ENCODE measurements around the gene FSIP1.

The FSIP1 gene

GRCh38 chr15:39746714-39747276 lies 35.8 kb downstream of the FSIP1 start:
- H3K27ac ChIP-seq, result no peak overlapping the region
- no peak for TF ChIP-seq CTCF (IDR thresholded peaks at IDR 0.05; ENCODE audit: low read depth, low read length)

GRCh38 chr15:39746176-39746575 lies 36.5 kb downstream of the FSIP1 start:
- TF ChIP-seq CTCF (IDR thresholded peaks at IDR 0.05; ENCODE audit: low read depth, low read length), result no peak
- Histone ChIP-seq H3K4me3 (ENCODE audit: low read depth, low read length) (no peak overlapping the region), H3K27ac (no peak overlapping the region), H3K36me3 (no peaks in the 10 kb centered on the region), H3K9me3 (ENCODE audit: severe bottlenecking) (no peaks in the 10 kb centered on the region), H3K27me3 (ENCODE audit: insufficient read depth, low read depth, severe bottlenecking) (peaks cover 4% of the 10 kb centered on the region)
- no peak for DNase-seq

More at GRCh38 chr15:39746714-39747276, 35.8 kb downstream of the FSIP1 start:
- no peaks in the 10 kb centered on the region for H3K36me3 ChIP-seq
- H3K27me3 ChIP-seq (ENCODE audit: insufficient read depth, low read depth, severe bottlenecking), result peaks cover 4% of the 10 kb centered on the region
- no peak overlapping the region for H3K4me3 ChIP-seq (ENCODE audit: low read depth, low read length)
- no peaks in the 10 kb centered on the region for H3K9me3 ChIP-seq (ENCODE audit: severe bottlenecking)
- DNase-seq, result no peak

- Histone ChIP-seq H3K36me3 (no peaks in the 10 kb centered on the region), H3K27ac (no peak overlapping the region), H3K27me3 (ENCODE audit: insufficient read depth, low read depth, severe bottlenecking) (peaks cover 4% of the 10 kb centered on the region), H3K4me3 (ENCODE audit: low read depth, low read length) (no peak overlapping the region), H3K9me3 (ENCODE audit: severe bottlenecking) (no peaks in the 10 kb centered on the region)
- no peak for DNase-seq
- TF ChIP-seq CTCF (IDR thresholded peaks at IDR 0.05; ENCODE audit: low read depth, low read length), result no peak
Measured at GRCh38 chr15:39745415-39745814, 37.2 kb downstream of the FSIP1 start.

GRCh38 chr15:39744334-39745103 lies 38.1 kb downstream of the FSIP1 start:
- TF ChIP-seq CTCF (IDR thresholded peaks at IDR 0.05; ENCODE audit: low read depth, low read length), result no peak
- Histone ChIP-seq H3K9me3 (ENCODE audit: severe bottlenecking) (no peaks in the 10 kb centered on the region), H3K27ac (no peak overlapping the region), H3K36me3 (no peaks in the 10 kb centered on the region), H3K4me3 (ENCODE audit: low read depth, low read length) (no peak overlapping the region), H3K27me3 (ENCODE audit: insufficient read depth, low read depth, severe bottlenecking) (peaks cover 2% of the 10 kb centered on the region)
- DNase-seq, result no peak

GRCh38 chr15:39743611-39744010 lies 39.0 kb downstream of the FSIP1 start:
- Histone ChIP-seq H3K27ac (no peak overlapping the region), H3K4me3 (ENCODE audit: low read depth, low read length) (no peak overlapping the region), H3K36me3 (no peaks in the 10 kb centered on the region), H3K9me3 (ENCODE audit: severe bottlenecking) (no peaks in the 10 kb centered on the region), H3K27me3 (ENCODE audit: insufficient read depth, low read depth, severe bottlenecking) (no peaks in the 10 kb centered on the region)
- TF ChIP-seq CTCF (IDR thresholded peaks at IDR 0.05; ENCODE audit: low read depth, low read length), result no peak
- DNase-seq, result no peak
